ENCODE measurements around the gene PID1.

The PID1 gene

DNA sequence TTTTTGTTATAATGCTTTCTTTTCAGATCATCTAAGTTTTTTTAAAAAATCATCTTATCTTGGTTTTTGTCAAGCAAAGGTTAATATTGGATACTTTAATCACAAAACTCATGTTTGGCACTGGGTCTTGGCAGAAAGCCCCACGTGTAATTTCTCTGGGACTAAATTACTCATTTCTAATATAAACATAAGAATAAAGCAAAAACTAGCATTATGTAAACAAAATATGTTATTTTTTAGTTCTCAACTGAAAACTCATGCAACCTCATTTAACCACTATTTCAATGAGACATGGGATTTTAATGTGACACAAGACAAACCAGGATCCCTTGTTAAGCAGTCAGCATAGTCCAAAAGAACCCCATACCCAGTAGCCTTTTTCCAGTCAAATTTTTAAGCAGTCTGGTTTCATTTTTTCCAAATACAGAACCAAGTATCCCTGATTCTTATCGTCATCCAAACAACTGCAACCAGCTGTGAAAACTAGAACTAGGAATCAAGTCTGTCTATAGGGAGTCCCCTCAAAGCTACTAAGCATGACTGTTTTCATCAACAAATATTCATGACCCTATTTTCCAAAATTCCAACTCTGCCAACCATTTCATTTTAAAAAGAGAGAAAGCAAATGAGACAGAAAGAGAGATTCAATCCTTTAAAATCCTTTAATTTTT lies 27.1 kb downstream of the PID1 start:
- Mint-ChIP-seq H3K27ac (no peak overlapping the region), H3K27me3 (peaks cover 6% of the 10 kb centered on the region)
- no peak for ATAC-seq

DNA sequence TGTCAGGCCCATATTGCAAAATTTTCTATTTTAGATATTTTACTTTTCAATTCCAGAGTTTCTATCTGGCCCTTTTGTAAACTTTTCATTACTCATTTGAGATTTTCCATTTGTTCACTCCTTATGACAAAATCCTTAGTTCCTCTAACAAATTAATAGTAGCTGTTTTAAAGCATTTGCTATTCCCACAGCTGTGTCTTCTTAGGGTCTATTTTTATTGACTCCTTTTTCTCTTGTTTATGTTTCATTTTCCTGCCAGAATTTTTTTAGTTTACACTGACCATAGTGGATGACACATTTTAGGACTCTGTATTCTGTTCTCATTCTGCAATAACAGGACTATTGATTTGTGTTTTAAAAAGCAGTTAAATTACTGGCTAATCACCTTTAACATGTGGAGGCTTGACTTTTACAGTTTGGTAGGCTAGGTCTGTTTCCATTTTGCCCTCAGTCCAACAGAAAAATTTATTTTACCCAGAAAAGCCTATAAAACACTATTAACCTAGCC lies 30.0 kb downstream of the PID1 start:
- Mint-ChIP-seq H3K36me3 (no peaks in the 10 kb centered on the region), H3K9me3 (peaks cover 16% of the 10 kb centered on the region), H3K27me3 (no peaks in the 10 kb centered on the region)

More for the DNA sequence above, 27.1 kb downstream of the PID1 start:
- H3K36me3 Mint-ChIP-seq = no peaks in the 10 kb centered on the region
- no peak overlapping the region for H3K4me3 Mint-ChIP-seq
- H3K4me1 Mint-ChIP-seq = no peaks in the 10 kb centered on the region
- H3K9me3 Mint-ChIP-seq = peaks cover 16% of the 10 kb centered on the region

DNA sequence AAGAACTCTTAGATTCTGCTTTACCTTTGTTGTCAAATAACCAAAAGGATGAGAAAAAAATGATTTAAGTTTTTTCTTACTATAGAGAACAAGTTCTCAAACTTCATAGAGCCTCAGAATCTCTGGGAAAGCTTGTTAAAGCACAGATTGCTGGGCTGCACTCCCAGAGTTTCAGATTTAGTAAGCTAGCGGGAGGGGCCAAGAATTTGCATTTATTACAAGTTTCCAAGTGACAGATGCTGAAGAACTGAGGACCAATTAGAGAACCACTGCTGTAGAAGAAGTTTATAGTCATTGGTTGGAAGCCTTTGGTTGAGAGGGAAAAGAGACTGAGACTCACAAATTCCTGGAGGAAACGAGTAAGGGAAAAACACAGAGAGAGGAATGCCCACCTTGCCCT lies 32.1 kb downstream of the PID1 start:
- Mint-ChIP-seq H3K4me3 (no peak overlapping the region), H3K27ac (no peak overlapping the region)

More for the DNA sequence above, 30.0 kb downstream of the PID1 start:
- no peak overlapping the region for H3K4me3 Mint-ChIP-seq
- H3K27ac Mint-ChIP-seq = no peak overlapping the region
- ATAC-seq = no peak
- no peaks in the 10 kb centered on the region for H3K4me1 Mint-ChIP-seq

DNA sequence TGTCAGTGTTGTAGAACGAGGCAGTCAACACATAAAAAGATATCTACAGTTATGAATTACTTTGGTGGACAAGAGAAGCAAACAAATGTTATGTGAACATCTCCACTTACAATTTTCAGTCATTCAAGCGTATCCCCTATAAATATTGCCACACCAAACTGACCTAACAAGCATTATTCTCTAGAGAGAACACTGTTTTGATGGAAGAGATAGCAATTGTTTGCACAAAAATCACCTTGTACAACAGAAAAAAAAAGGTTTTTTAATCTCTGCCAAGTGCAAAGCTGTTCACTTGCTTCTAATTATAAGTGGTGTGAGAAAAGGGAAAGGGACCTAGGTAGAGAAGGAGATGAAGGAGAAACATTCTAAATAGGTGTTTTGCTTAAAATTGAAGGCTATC lies 33.8 kb downstream of the PID1 start:
- Mint-ChIP-seq H3K9me3 (peaks cover 6% of the 10 kb centered on the region), H3K27ac (no peak overlapping the region), H3K36me3 (no peaks in the 10 kb centered on the region), H3K27me3 (no peaks in the 10 kb centered on the region), H3K4me1 (no peaks in the 10 kb centered on the region), H3K4me3 (no peak overlapping the region)
- ATAC-seq = no peak

More for the DNA sequence above, 32.1 kb downstream of the PID1 start:
- no peaks in the 10 kb centered on the region for H3K27me3 Mint-ChIP-seq
- no peaks in the 10 kb centered on the region for H3K4me1 Mint-ChIP-seq
- ATAC-seq = no peak
- H3K36me3 Mint-ChIP-seq = no peaks in the 10 kb centered on the region
- H3K9me3 Mint-ChIP-seq = peaks cover 14% of the 10 kb centered on the region

DNA sequence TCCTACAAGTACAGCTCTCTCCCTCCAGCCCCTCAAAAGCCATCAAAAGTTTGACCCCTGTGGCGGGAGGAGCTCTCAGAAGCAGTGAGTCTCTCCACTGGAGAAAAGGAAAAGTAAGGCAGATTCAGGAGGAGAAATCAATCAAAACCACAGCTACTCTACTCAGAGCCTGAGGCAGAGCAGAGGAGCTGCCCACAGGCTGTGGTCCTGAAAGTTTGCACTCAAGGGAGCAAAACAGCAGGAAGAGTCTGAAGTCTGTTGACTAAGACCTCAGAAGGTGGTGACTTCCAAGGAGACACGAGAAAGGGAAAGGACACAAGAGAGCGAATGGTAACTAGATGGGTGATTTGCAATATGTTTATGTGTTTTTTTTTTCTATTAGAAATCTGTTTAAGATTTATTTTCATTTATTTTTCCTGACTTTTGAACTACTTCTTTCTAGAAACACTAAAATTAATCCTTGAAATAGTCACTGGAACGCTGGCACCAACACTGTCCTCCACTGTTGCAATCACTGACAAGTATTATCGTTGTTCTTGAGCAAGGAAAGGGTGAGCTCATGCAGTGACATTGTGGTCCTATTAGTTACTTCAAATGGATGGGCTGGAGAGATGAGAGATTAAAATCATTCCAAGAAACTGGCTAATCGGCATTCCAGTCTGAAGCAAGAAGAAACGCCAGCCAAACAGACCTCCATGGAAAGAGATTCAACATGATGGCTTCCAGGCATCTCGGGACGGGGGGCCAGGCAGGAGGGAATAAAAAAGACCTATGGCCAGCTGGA lies 35.8 kb downstream of the PID1 start:
- Mint-ChIP-seq H3K36me3 (no peaks in the 10 kb centered on the region), H3K4me3 (no peak overlapping the region), H3K27me3 (no peaks in the 10 kb centered on the region), H3K27ac (no peak overlapping the region), H3K9me3 (peaks cover 1% of the 10 kb centered on the region), H3K4me1 (no peaks in the 10 kb centered on the region)
- ATAC-seq = no peak

DNA sequence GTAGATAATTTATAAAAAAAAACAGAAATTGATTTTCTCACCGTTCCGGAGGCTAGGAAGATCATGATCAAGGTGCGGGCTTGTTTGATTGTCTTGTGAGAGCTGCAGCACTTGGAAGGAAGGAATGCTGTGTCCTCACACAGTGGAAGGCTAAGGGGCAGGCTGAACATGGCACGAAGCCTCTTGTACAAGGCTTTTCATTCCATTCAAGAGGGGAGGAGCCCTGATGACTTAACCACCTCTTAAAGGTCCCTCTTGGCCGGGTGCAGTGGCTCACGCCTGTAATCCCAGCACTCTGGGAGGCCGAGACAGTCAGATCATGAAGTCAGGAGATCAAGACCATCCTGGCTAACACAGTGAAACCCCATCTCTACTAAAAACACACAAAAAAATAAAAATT lies 39.2 kb downstream of the PID1 start:
- Mint-ChIP-seq H3K27me3 (no peaks in the 10 kb centered on the region), H3K4me3 (no peak overlapping the region), H3K9me3 (no peaks in the 10 kb centered on the region), H3K4me1 (no peaks in the 10 kb centered on the region), H3K36me3 (no peaks in the 10 kb centered on the region), H3K27ac (no peak overlapping the region)
- no peak for ATAC-seq

DNA sequence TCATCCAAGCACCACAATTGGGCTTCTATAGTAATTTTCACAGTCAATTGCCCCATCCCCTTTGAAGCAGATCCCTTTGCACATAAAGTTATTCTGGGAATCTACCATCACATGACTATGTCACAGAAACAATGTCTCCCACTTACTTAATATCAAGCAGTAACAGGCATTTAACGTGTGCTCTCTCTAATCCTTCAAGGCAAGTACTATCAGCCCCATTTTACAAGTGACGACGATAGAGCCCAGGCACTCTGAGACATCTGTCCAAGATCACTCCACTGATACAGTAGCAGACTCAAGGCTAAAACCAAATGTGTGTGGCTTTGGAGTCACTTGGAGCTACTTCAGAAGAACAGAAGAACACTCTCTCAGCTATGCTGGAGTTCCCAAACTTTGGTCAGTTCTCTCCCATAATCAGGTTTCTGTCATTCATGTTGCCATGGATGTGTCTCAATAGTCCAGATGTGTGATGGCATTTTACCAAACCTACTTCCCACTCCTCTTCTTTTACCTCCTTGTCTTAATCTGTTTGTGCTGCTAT lies 39.7 kb downstream of the PID1 start:
- no peaks in the 10 kb centered on the region for H3K4me1 Mint-ChIP-seq
- no peaks in the 10 kb centered on the region for H3K9me3 Mint-ChIP-seq
- ATAC-seq = no peak
- no peak overlapping the region for H3K4me3 Mint-ChIP-seq
- H3K27me3 Mint-ChIP-seq = no peaks in the 10 kb centered on the region
- no peak overlapping the region for H3K27ac Mint-ChIP-seq
- H3K36me3 Mint-ChIP-seq = no peaks in the 10 kb centered on the region

DNA sequence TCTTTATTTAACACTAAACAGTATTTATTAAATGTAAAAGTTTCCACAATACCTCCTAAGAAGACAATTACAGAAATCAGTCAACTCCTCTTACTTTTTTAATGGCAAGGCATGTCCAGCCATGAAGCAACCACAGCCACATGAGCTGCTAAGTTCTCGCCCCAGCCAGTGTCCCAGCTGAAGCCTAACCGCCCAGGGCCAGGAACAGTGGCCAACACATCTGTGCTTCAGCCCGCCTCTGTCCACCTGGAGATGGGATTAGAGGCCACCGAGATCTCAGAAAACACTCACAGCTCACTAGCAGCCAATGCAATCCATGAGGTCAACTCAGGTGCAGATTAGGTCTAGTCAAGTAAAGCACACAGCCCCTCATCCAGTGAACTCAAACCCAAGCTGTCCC lies 40.2 kb downstream of the PID1 start:
- no peak overlapping the region for H3K4me3 Mint-ChIP-seq
- no peaks in the 10 kb centered on the region for H3K36me3 Mint-ChIP-seq
- no peaks in the 10 kb centered on the region for H3K4me1 Mint-ChIP-seq
- no peaks in the 10 kb centered on the region for H3K27me3 Mint-ChIP-seq
- ATAC-seq = no peak
- H3K9me3 Mint-ChIP-seq = no peaks in the 10 kb centered on the region
- H3K27ac Mint-ChIP-seq = no peak overlapping the region

DNA sequence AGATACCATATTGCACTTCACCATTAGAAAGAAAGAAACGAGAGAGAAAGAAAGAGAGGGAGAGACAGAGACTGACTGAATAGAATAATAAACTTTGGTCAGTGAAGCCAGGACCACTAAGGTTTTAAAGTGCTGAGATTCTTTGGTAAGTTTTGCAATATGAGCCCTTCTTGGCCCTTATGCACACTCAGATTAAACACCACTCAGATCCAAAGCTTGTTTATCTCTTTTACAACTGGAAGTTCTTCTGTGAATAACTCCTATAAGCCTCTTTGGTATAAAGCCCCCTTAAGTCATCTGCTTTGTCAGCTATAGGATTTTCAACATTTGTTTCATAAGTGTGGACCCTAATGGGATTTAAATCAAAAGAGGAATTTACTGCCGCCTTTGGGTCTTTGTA lies 40.8 kb downstream of the PID1 start:
- Mint-ChIP-seq H3K36me3 (no peaks in the 10 kb centered on the region), H3K4me3 (no peak overlapping the region), H3K27me3 (no peaks in the 10 kb centered on the region), H3K4me1 (no peaks in the 10 kb centered on the region), H3K27ac (no peak overlapping the region), H3K9me3 (no peaks in the 10 kb centered on the region)
- no peak for ATAC-seq

DNA sequence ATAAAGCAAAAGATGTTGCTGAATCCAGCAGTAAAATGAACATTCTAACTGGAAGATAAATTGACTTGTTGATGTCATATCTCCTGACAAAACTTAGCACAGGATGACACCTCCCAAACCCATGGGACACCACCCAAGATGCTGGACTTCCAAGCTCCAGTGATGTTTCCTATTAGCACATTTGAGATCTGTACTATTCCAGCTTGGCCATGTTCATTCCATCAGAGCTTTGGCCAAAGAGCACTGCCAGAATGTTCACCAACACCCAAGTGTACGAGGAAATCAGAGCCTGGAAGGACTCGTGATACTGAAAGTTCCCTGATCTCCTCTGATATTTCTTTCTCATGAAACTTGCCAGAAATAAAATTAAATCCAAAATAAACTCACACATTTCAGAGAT lies 44.7 kb downstream of the PID1 start:
- no peak overlapping the region for H3K27ac Mint-ChIP-seq
- H3K4me1 Mint-ChIP-seq = no peaks in the 10 kb centered on the region
- H3K4me3 Mint-ChIP-seq = no peak overlapping the region
- no peaks in the 10 kb centered on the region for H3K36me3 Mint-ChIP-seq
- no peak for ATAC-seq
- H3K27me3 Mint-ChIP-seq = no peaks in the 10 kb centered on the region
- H3K9me3 Mint-ChIP-seq = peaks cover 7% of the 10 kb centered on the region

DNA sequence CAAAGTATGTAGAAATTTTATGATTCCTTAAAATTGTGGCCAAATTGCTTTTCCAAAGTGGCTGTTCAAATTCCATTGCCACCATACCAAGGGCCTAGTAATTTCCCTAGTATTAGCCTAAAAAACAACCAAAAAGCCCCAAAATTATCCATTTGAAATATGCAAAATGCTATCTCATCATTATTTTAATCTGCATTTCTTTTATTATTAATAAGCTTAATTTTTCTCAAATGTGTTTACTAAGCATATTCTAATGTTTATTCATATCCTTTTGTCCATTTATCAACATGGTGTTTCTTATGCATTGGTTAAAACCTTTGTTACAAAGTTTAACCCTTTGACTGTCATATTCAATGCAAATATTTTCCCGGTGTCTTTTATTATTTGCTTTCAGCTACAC lies 48.0 kb downstream of the PID1 start:
- Mint-ChIP-seq H3K4me1 (no peaks in the 10 kb centered on the region), H3K4me3 (no peak overlapping the region), H3K36me3 (no peaks in the 10 kb centered on the region), H3K9me3 (peaks cover 12% of the 10 kb centered on the region), H3K27ac (no peak overlapping the region), H3K27me3 (no peaks in the 10 kb centered on the region)
- no peak for ATAC-seq

DNA sequence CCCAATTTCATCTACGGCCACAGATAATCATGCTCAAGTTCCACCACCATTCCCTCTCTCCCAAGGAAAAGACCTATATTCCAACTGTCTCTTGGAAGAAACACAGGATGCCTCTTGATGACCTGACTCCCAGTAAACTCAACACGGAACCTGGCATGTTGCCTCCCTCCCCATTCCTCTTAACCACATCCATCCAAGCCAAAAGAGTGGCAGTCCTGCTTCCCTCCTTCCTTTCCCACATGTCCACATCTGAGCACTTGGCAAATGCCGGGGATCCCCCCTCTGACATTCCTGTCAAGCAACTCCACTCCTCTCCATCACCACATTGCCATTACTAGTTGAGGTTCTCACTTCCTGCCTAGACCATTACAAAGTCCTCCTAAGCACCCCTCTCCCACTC lies 49.4 kb downstream of the PID1 start:
- Mint-ChIP-seq H3K9me3 (peaks cover 12% of the 10 kb centered on the region), H3K27me3 (no peaks in the 10 kb centered on the region), H3K4me3 (no peak overlapping the region), H3K27ac (no peak overlapping the region), H3K4me1 (no peaks in the 10 kb centered on the region), H3K36me3 (no peaks in the 10 kb centered on the region)
- no peak for ATAC-seq

DNA sequence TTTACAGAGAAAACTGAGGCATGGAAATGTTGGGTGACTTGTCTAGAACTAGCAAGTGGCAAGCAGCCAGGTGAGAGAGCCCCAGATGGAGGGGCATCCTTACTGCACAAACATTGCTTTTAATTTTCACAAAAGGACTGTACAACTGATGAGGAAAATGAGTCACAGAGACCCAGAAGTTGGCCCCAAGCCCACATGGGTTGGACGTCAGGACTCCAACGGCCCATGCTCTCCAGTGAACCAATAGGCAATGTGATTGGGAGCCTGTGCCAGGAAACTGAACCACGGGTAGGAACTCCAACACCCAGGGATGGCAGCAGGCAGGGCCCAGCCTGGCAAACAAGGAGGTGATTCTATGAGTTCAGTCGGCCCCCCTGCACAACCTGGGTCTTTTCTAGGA lies 50.8 kb downstream of the PID1 start:
- H3K4me1 Mint-ChIP-seq = no peaks in the 10 kb centered on the region
- H3K9me3 Mint-ChIP-seq = peaks cover 12% of the 10 kb centered on the region
- ATAC-seq = no peak
- no peaks in the 10 kb centered on the region for H3K27me3 Mint-ChIP-seq
- H3K4me3 Mint-ChIP-seq = no peak overlapping the region
- no peak overlapping the region for H3K27ac Mint-ChIP-seq
- no peaks in the 10 kb centered on the region for H3K36me3 Mint-ChIP-seq

DNA sequence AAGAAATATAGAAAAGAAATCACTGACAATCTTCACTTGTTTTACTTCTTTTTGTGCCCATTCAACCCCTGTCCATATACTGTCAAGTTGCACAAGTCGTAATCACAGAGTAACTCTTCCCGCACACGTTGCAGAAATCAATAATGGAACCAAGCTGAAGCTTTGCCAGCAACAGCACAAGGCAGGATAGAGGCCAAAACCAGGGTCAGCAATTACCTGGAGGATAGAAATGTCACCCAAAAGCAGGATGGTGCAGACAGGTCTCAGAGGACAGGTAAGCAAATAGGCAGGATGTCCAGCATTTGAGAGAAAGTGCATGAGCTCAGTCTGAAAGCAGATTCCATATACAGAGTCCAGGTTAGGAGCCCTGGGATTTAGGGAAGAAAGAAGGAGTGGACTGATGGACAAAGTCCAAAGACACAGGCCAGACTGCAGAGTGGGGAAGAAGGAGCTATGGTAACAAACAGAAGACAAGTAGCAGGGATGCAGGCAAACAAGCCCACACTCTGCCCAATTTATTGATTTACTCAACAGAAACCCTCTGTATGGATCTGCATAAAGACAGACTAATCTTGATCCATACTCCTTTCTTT lies 52.7 kb downstream of the PID1 start:
- Mint-ChIP-seq H3K27ac (no peak overlapping the region), H3K4me1 (no peaks in the 10 kb centered on the region), H3K4me3 (no peak overlapping the region), H3K27me3 (no peaks in the 10 kb centered on the region), H3K36me3 (no peaks in the 10 kb centered on the region), H3K9me3 (peaks cover 12% of the 10 kb centered on the region)
- ATAC-seq = no peak

DNA sequence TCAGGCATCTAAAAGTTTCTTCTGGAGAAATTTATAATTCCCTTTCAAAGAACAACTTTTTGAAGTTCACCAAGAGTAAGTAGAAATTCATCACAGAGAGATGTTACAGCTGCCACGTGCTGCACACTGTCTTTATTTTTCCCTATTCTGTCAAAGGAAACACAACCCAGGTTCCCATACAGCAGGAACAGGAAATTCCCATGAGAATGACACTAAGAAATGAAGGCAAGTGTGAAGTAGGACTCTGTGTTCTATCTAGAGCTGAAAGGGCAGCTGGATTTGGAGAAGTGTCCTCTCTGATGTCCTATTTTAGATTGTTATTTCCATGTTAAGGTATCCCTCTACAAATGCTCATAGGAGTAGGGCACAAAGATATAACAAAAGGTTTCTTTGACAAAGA lies 58.8 kb downstream of the PID1 start:
- no peaks in the 10 kb centered on the region for H3K4me1 Mint-ChIP-seq
- no peak overlapping the region for H3K4me3 Mint-ChIP-seq
- H3K27me3 Mint-ChIP-seq = no peaks in the 10 kb centered on the region
- no peaks in the 10 kb centered on the region for H3K36me3 Mint-ChIP-seq
- no peak overlapping the region for H3K27ac Mint-ChIP-seq
- no peak for ATAC-seq
- peaks cover 2% of the 10 kb centered on the region for H3K9me3 Mint-ChIP-seq
